ENCODE measurements around the gene ADCK1. TPM values are rescaled to one million over a fixed set of nuclear protein-coding genes. Genes with fewer than 3 reads are reported as not detected.
"Not testable (repeated sequence)": the region's sequence is repeated elsewhere in the genome, so short reads cannot be mapped to it uniquely, and the experiment has no call there.

The ADCK1 gene
- polyA plus RNA-seq, 3 donors from 2014 or later = 3.8 to 14.7 (median 8.7) TPM

- H3K27ac Mint-ChIP-seq = peak overlapping the region in 1 of 6 donors; percentile 50
- H3K27me3 Mint-ChIP-seq (ENCODE audit: low read depth in 3 of 3) = no peaks in the 10 kb centered on the region
- H3K9me3 Mint-ChIP-seq = no peaks in the 10 kb centered on the region
- no peak for DNase-seq
- H3K36me3 Mint-ChIP-seq = peaks cover 6 to 24% (median 23%) of the 10 kb centered on the region in 3 donors
- H3K4me3 Mint-ChIP-seq = no peak overlapping the region
- peaks cover 0 to 11% of the 10 kb centered on the region in 2 donors for H3K4me1 Mint-ChIP-seq
These were observed 106.5 kb downstream of the ADCK1 start for GRCh38 chr14:77906446-77906845.

- Mint-ChIP-seq H3K9me3 (no peaks in the 10 kb centered on the region), H3K36me3 (peaks cover 6 to 18% (median 13%) of the 10 kb centered on the region in 3 donors), H3K4me1 (peaks cover 0 to 4% of the 10 kb centered on the region in 2 donors), H3K4me3 (no peak overlapping the region), H3K27ac (no peak overlapping the region), H3K27me3 (ENCODE audit: low read depth in 3 of 3) (no peaks in the 10 kb centered on the region)
- no peak for DNase-seq
These were observed 108.9 kb downstream of the ADCK1 start for GRCh38 chr14:77908847-77909246.

GRCh38 chr14:77909911-77910310, 110.0 kb downstream of the ADCK1 start:
- Mint-ChIP-seq H3K9me3 (no peaks in the 10 kb centered on the region), H3K36me3 (peaks cover 6 to 22% (median 16%) of the 10 kb centered on the region in 3 donors), H3K27me3 (ENCODE audit: low read depth in 3 of 3) (peaks cover 0 to 1% (median 0%) of the 10 kb centered on the region in 3 donors), H3K27ac (peak overlapping the region in 1 of 6 donors; percentile 3), H3K4me1 (peaks cover 0 to 4% of the 10 kb centered on the region in 2 donors), H3K4me3 (no peak overlapping the region)
- DNase-seq = no peak

GRCh38 chr14:77910506-77910905, 110.6 kb downstream of the ADCK1 start:
- Mint-ChIP-seq H3K27me3 (ENCODE audit: low read depth in 3 of 3) (peaks cover 0 to 3% (median 0%) of the 10 kb centered on the region in 3 donors), H3K9me3 (no peaks in the 10 kb centered on the region), H3K4me3 (no peak overlapping the region), H3K27ac (no peak overlapping the region), H3K36me3 (peaks cover 6 to 25% (median 17%) of the 10 kb centered on the region in 3 donors), H3K4me1 (peaks cover 0 to 4% of the 10 kb centered on the region in 2 donors)
- DNase-seq = no peak

- H3K27ac Mint-ChIP-seq = no peak overlapping the region
- H3K9me3 Mint-ChIP-seq = no peaks in the 10 kb centered on the region
- peaks cover 6 to 22% (median 11%) of the 10 kb centered on the region in 3 donors for H3K36me3 Mint-ChIP-seq
- DNase-seq = no peak
- peaks cover 0 to 3% (median 0%) of the 10 kb centered on the region in 3 donors for H3K27me3 Mint-ChIP-seq (ENCODE audit: low read depth in 3 of 3)
- H3K4me3 Mint-ChIP-seq = no peak overlapping the region
- no peaks in the 10 kb centered on the region for H3K4me1 Mint-ChIP-seq
These were observed 111.4 kb downstream of the ADCK1 start for GRCh38 chr14:77911356-77911755.

GRCh38 chr14:77912754-77913556, 113.0 kb downstream of the ADCK1 start:
- H3K27me3 Mint-ChIP-seq (ENCODE audit: low read depth in 3 of 3) = peaks cover 0 to 3% (median 0%) of the 10 kb centered on the region in 3 donors
- H3K4me3 Mint-ChIP-seq = no peak overlapping the region
- H3K27ac Mint-ChIP-seq = no peak overlapping the region
- no peaks in the 10 kb centered on the region for H3K9me3 Mint-ChIP-seq
- no peak for DNase-seq
- H3K4me1 Mint-ChIP-seq = peaks cover 0 to 3% of the 10 kb centered on the region in 2 donors
- H3K36me3 Mint-ChIP-seq = peaks cover 4 to 15% (median 9%) of the 10 kb centered on the region in 3 donors

- Mint-ChIP-seq H3K36me3 (peaks cover 0 to 6% (median 4%) of the 10 kb centered on the region in 3 donors), H3K27ac (peak overlapping the region in 2 of 6 donors; percentile 14 to 84), H3K4me3 (peak overlapping the region in 1 of 5 donors; percentile 48)
These were observed 114.3 kb downstream of the ADCK1 start for GRCh38 chr14:77914073-77914721.

GRCh38 chr14:77915390-77915789, 115.5 kb downstream of the ADCK1 start:
- not testable (repeated sequence) for H3K36me3 Mint-ChIP-seq; H3K4me1 Mint-ChIP-seq; H3K9me3 Mint-ChIP-seq; H3K27me3 Mint-ChIP-seq (ENCODE audit: low read depth in 3 of 3); H3K4me3 Mint-ChIP-seq; DNase-seq; H3K27ac Mint-ChIP-seq

More at GRCh38 chr14:77914073-77914721, 114.3 kb downstream of the ADCK1 start:
- Mint-ChIP-seq H3K27me3 (ENCODE audit: low read depth in 3 of 3) (peaks cover 0 to 3% (median 2%) of the 10 kb centered on the region in 3 donors), H3K4me1 (peaks cover 3 to 7% of the 10 kb centered on the region in 2 donors), H3K9me3 (no peaks in the 10 kb centered on the region)
- no peak for DNase-seq

GRCh38 chr14:77917491-77918201, 117.7 kb downstream of the ADCK1 start:
- Mint-ChIP-seq H3K27ac (no peak overlapping the region), H3K9me3 (peaks cover 0 to 1% (median 0%) of the 10 kb centered on the region in 6 donors), H3K27me3 (ENCODE audit: low read depth in 3 of 3) (peaks cover 0 to 4% (median 3%) of the 10 kb centered on the region in 3 donors), H3K36me3 (peaks cover 0 to 6% (median 4%) of the 10 kb centered on the region in 3 donors), H3K4me3 (no peak overlapping the region), H3K4me1 (peaks cover 3 to 7% of the 10 kb centered on the region in 2 donors)
- DNase-seq = no peak

- peaks cover 0 to 6% (median 4%) of the 10 kb centered on the region in 3 donors for H3K36me3 Mint-ChIP-seq
- peaks cover 3 to 7% of the 10 kb centered on the region in 2 donors for H3K4me1 Mint-ChIP-seq
- H3K27ac Mint-ChIP-seq = peak overlapping the region in 1 of 6 donors; percentile 25
- peaks cover 0 to 1% (median 0%) of the 10 kb centered on the region in 6 donors for H3K9me3 Mint-ChIP-seq
- H3K27me3 Mint-ChIP-seq (ENCODE audit: low read depth in 3 of 3) = peaks cover 0 to 4% (median 3%) of the 10 kb centered on the region in 3 donors
- DNase-seq = no peak
- no peak overlapping the region for H3K4me3 Mint-ChIP-seq
These were observed 118.5 kb downstream of the ADCK1 start for GRCh38 chr14:77918448-77918847.

- peaks cover 0 to 2% (median 0%) of the 10 kb centered on the region in 3 donors for H3K36me3 Mint-ChIP-seq
These were observed 120.4 kb downstream of the ADCK1 start for GRCh38 chr14:77920312-77920711.

GRCh38 chr14:77921818-77922217, 121.9 kb downstream of the ADCK1 start:
- Mint-ChIP-seq H3K36me3 (peaks cover 0 to 5% (median 3%) of the 10 kb centered on the region in 3 donors), H3K4me3 (no peak overlapping the region), H3K27ac (no peak overlapping the region), H3K4me1 (peaks cover 3 to 7% of the 10 kb centered on the region in 2 donors), H3K9me3 (peaks cover 0 to 1% (median 0%) of the 10 kb centered on the region in 6 donors), H3K27me3 (ENCODE audit: low read depth in 3 of 3) (peaks cover 0 to 4% (median 2%) of the 10 kb centered on the region in 3 donors)
- no peak for DNase-seq

More at GRCh38 chr14:77920312-77920711, 120.4 kb downstream of the ADCK1 start:
- Mint-ChIP-seq H3K4me3 (no peak overlapping the region), H3K27me3 (ENCODE audit: low read depth in 3 of 3) (peaks cover 0 to 4% (median 2%) of the 10 kb centered on the region in 3 donors), H3K9me3 (peaks cover 0 to 1% (median 0%) of the 10 kb centered on the region in 6 donors), H3K4me1 (peaks cover 3 to 7% of the 10 kb centered on the region in 2 donors), H3K27ac (no peak overlapping the region)
- DNase-seq = no peak
